ENCODE measurements around the gene ABTB2.

- TF ChIP-seq TARDBP (IDR thresholded peaks at IDR 0.05): no peak
- no peak for TF ChIP-seq PKNOX1 (IDR thresholded peaks at IDR 0.05)
- TF ChIP-seq ELF4 (IDR thresholded peaks at IDR 0.05): no peak
- no peak for TF ChIP-seq FOXM1 (IDR thresholded peaks at IDR 0.05; ENCODE audit: borderline replicate concordance)
- no peak for TF ChIP-seq SUZ12 (IDR thresholded peaks at IDR 0.05)
- TF ChIP-seq HDGF (IDR thresholded peaks at IDR 0.05; ENCODE audit: borderline replicate concordance): no peak
- TF ChIP-seq BHLHE40 (IDR thresholded peaks at IDR 0.05; ENCODE audit: borderline replicate concordance): no peak
- no peak for TF ChIP-seq ARNT (IDR thresholded peaks at IDR 0.05)
- TF ChIP-seq SP1 (IDR thresholded peaks at IDR 0.05): no peak
- TF ChIP-seq FOXA1 (IDR thresholded peaks at IDR 0.05): no peak
- no peak for TF ChIP-seq FOXK2 (IDR thresholded peaks at IDR 0.05)
- TF ChIP-seq NFRKB (IDR thresholded peaks at IDR 0.05): no peak
These were observed 196.4 kb downstream of the ABTB2 start for GRCh38 chr11:34161361-34161760.

Measured in HEK293T (cell line).